SHP77 treated with DMSO at 0.1 percent for 48 hours (cell line): ENCODE data around the gene RAB41.
"Not testable (repeated sequence)": the region's sequence is repeated elsewhere in the genome, so short reads cannot be mapped to it uniquely, and the experiment has no call there.

Experiments
- DNase-seq: peaks from one replicate; lab custom pipeline; 2025; lab: John Stamatoyannopoulos, UW

RAB41 gene

DNA sequence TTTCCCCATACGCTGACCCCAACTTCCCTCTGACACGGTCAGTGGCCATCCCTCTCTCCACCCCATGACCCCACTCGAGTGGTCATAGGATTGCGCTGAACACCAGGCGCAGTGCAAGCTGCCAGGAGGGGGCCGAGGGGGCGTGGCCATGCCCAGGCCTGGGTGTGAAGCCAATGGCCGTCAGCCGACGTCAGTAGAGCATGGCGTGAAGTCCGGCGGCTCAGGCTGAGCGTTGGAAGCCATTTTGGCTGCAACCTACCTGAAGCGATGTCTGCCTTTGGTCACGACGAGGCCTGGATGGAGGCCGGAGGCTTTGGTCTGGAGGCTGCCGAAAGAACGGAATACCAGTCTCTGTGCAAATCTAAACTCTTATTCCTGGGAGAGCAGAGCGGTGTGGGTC is at the start of gene RAB41:
TSS of gene RAB41 (plus strand) at position 222 of the 400 bp plus-strand sequence. CDS start at position 268, 46 bp downstream.
- no peak for DNase-seq

DNA sequence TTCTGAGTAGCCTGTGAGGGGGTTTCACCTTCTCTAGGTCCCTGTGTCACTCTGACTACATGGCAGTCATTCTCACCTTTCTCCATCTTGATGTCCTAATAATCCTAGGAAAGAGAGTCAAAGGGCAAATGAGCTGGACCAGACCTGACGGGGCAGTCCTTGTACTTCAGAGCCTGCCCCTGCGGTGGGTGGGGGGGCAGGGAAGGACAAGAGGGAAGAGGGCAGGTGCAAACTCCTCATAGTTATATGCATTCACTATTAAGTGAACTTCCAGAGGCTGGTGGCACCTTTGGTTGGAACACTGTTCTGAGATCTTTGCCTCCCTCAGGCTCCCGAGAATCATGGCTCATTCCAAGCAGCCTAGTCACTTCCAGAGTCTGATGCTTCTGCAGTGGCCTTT is 47.6 kb upstream of the RAB41 start, which contains the start of gene AWAT1:
TSS of gene AWAT1 (plus strand) at position 301 of the 400 bp plus-strand sequence. CDS start at position 342, 41 bp downstream.
- no peak for DNase-seq

DNA sequence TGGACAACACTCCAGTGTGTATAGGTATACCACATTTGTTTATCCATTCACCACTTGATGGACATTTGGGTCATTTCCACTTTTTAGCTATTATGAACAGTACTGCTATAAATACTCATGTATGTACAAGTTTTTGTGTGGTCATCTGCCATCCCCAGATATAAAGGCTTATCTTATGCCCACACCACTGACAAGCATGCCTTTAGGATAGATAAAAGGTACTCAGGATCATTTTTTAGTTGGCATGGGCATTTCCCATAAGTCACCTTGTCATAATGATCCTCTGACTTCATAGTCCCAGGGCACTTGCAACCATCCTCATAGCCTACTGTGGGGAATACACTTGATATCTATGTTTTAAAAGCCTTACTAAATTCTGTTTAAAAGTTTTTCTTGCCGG is 41.2 kb upstream of the RAB41 start:
- no peak for DNase-seq

DNA sequence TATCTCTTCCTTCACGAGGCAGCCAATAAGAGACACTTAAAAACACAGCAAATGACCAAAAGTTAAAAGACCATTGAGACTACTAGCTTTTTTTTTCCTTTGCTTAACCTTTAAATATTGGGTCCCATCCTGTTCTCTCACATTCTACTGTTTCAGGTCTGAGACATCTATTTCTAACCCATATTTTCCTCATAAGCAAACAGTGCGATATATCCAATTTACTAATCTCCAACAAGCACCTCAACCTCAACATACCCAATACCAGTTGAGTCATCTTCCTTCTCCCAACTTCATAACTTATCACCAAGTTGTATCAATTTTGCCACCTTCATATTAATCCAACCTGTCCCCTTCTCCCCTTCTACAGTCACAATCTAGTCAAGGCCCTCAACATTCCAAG is 40.5 kb upstream of the RAB41 start:
- DNase-seq = no peak

- DNase-seq = not testable (repeated sequence)
Measured at GRCh38 chrX:70243601-70244000, 38.4 kb upstream of the RAB41 start.

GRCh38 chrX:70244881-70245280 is 37.1 kb upstream of the RAB41 start:
- DNase-seq = no peak

GRCh38 chrX:70247252-70247651 is 34.7 kb upstream of the RAB41 start:
- no peak for DNase-seq

- DNase-seq = no peak
Measured at GRCh38 chrX:70252491-70252890, 29.5 kb upstream of the RAB41 start.

DNA sequence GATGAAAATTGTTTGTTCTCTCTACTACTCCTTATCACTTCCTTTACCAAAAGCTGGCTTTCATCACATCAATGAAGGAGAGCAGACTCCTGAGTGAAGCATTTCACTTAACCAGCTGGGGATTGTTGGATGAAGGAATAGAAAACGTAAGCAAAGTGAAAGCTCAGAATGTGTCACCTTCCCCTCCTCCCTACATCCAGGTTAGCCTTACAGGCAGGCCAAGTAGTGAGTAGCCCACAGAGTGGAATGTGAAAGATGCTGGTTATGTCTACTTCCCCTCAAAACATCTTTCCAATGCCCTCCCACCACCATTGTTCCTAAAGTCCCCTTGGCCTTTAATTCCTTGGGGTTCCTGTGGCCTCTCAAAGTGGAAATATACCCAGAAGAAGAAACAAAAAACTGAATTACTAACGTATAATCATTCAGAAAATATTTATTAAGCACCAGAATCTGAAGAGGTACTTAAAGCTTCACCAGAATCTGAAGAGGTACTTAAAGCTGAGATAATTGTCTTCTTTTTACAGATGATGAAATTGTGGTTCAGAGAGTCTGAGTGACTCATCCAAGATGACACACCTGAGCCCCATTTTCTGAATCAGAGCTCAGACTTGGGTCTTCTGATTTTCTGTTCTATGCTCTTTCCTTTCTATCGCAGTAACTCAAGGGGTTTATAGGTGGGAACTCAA is 28.5 kb upstream of the RAB41 start:
- DNase-seq = no peak

GRCh38 chrX:70254063-70254400 is 27.9 kb upstream of the RAB41 start:
- no peak for DNase-seq

DNA sequence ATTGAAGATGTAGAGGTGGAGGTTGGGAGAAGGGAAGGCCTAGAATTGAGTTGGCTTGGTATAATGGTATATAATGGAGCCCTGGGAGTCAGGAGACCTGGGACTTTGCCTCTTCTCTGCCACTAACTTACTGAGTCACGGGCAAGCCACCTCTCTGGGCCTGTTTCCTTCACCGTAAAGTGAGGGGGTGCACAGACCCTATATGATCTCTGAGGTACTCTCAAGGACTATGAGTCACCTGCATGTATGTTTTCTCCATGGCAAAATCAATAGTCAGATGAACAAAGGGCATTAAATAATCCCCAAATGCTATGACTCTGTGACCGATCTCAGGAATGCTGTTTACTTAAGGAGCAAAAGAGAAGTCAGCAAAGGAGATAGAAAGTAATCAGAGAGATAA is 27.1 kb upstream of the RAB41 start:
- DNase-seq = no peak

- DNase-seq = no peak
Measured at GRCh38 chrX:70255452-70255851, 26.5 kb upstream of the RAB41 start.

DNA sequence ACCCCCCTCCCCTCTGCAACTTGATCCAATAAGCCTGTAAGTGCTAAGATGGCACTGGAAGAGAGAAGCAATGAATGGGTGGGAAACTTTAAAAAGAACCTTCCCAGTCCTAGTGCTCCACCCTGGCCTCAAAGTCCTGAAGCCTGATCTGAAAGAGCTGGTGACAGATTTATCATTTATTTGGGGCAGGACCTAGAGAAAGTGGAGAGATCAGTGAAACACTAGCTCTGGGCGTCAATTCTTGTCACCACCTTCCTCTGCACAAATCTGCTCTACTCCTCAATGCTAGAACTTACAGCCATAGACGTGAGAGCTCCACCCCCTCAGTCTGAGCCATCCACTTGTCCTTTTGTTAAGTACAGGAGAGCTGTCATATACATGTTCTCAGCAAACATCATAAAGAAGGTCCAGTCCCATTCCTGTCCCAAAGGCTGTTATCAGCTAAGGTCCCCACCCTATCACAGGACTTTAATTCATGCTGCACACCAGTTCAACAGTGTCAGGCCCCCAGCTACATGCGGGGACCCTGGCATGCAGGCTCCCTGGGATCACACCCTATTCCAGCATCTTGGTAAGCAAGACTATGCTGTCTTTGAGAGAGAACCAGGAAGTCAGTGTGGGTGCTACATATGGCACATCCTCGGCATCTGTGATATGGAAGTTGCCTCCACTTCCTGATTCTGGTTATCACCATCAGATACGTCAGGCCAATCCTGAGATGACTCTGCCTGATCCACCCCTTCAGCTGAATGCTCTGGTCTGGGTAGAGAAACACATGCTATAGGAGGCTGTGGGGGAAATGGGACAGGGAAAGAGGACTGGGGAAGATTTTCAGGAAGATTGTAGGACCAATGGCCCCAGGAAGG is 24.3 kb upstream of the RAB41 start:
- no peak for DNase-seq

GRCh38 chrX:70260104-70260503 is 21.9 kb upstream of the RAB41 start, which contains the start of gene P2RY4:
Gene P2RY4 (minus strand): TSS chrX:70260204. CDS start chrX:70259624, 580 bp downstream.
- DNase-seq = no peak

- DNase-seq = peak; percentile 27
Measured at GRCh38 chrX:70262952-70263567, 18.9 kb upstream of the RAB41 start.

GRCh38 chrX:70264784-70265183 is 17.2 kb upstream of the RAB41 start:
- no peak for DNase-seq

GRCh38 chrX:70268034-70268433 is 13.9 kb upstream of the RAB41 start, which contains the start of gene ARR3:
Gene ARR3 (plus strand): TSS chrX:70268334. CDS start chrX:70269386, 1,052 bp downstream.
- no peak for DNase-seq

DNA sequence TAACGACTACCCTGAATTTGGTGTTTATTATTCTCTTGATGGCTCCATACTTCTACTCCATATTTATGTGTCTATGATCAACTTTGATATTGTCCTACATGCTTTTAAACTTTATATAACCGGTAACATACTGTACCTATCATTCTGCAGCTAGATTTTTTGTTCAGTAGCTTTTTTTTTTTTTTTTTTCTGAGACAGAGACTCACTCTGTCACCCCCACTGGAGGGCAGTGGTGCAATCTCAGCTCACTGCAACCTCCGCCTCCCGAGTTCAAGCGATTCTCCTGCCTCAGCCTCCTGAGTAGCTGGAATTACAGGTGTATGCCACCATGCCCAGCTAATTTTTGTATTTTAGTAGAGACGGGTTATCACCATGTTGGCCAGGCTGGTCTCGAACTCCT is 7.9 kb upstream of the RAB41 start:
- DNase-seq = not testable (repeated sequence)

DNA sequence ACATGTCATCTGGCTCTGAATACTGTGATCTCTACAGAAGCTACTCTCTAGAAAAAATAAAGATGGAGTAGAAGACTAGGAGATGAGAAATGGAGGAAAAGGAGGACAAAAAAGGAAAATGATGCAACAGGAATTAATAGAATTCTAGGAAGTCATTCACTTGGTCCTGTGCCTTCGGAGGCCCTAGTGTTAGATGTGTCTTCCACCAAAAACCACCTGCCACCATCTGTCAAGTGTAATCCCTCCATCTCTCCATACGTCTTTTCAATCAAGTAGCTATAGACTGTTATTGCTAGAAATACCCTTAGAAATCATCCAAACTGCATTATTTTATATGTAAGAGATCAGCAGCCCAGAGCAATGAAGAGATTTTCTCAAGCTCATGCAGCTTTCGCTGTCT is 2.9 kb upstream of the RAB41 start:
- no peak for DNase-seq

- DNase-seq = no peak
Measured at GRCh38 chrX:70280573-70280972, 1.4 kb upstream of the RAB41 start.

DNA sequence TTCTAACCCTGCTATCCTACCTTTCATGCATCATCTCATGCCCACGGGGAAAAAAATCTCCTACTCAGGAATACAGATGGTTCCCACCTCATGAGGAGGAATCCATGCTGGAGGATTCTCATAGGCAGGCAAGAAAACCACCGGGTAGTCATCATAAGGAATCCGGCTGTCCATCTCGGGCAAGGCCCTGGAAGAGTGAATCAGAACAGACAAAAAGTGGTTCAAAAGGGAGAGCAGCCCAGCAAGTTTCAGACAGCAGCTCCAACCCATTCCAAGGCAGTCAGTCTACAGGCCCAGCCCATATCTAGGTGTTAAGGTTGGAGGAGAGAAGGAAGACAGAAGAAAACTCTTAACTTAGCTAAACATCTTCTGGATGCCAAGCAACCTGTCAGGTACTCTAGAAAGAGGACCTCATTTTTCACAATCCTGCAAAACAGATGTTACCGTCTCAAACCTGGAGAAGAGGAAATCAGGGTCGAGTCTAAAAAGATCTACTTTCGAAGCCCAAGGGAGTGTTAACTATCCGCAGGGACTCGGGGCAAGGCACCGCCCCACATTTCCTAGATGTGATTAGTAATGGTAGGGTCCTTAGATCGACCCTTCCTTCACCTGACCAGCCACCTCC is 7.3 kb downstream of the RAB41 start:
- DNase-seq = no peak
